ENCODE measurements around the gene NDRG4. TPM values are rescaled to one million over a fixed set of nuclear protein-coding genes. Genes with fewer than 3 reads are reported as not detected.
A peak's percentile ranks its signal among the peaks of the same experiment; 100 is the strongest.

The NDRG4 gene
- total RNA-seq, 6 experiments from 2014 or later = 1.5 to 5.3 (median 3.6) TPM

DNA sequence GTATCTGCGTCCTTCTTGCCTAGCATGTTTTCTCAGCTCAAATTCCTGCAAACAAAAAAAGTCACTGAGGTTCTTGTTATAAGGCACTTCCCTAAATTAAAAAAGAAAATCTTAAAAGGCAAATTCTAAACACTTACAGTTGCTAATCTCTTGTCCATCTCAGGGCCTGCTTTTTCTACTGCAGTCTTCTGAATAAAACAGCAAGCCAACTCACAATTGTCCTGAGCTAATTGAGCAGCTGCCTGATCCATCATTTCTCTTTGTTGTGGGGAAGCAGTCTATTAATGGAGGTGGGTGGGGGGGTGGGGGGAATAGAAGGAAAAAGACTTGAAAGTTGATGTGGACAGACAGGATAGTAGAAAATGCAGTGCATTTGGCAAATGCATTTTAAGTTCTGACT is 42.3 kb downstream of the NDRG4 start:
- no peak overlapping the region for H3K4me3 Mint-ChIP-seq
- no peak overlapping the region for H3K27ac Mint-ChIP-seq
- TF ChIP-seq CTCF (IDR thresholded peaks at IDR 0.05) = no peak
- no peaks in the 10 kb centered on the region; the same call in 1 of the 2 replicates for H3K27me3 Mint-ChIP-seq (ENCODE audit: insufficient read depth)
- no peaks in the 10 kb centered on the region for H3K9me3 Mint-ChIP-seq
- no peak for DNase-seq
- H3K4me1 Mint-ChIP-seq (ENCODE audit: low read depth) = peaks cover 7% of the 10 kb centered on the region; the same call in 1 of the 2 replicates
- H3K36me3 Mint-ChIP-seq (ENCODE audit: low read depth) = peaks cover 59% of the 10 kb centered on the region

- Mint-ChIP-seq H3K27ac (0 out of 2 replicates have a peak overlapping the region, but pooled peaks have one; percentile 33), H3K4me3 (no peak overlapping the region), H3K27me3 (ENCODE audit: insufficient read depth) (no peaks in the 10 kb centered on the region; the same call in 1 of the 2 replicates), H3K36me3 (ENCODE audit: low read depth) (peaks cover 48% of the 10 kb centered on the region), H3K4me1 (ENCODE audit: low read depth) (peaks cover 8% of the 10 kb centered on the region; the same call in 1 of the 2 replicates), H3K9me3 (no peaks in the 10 kb centered on the region)
- no peak for TF ChIP-seq CTCF (IDR thresholded peaks at IDR 0.05)
- DNase-seq = no peak
Observed at GRCh38 chr16:58543685-58544084, 43.7 kb downstream of the NDRG4 start.

GRCh38 chr16:58548378-58548777 is 48.4 kb downstream of the NDRG4 start:
- Mint-ChIP-seq H3K36me3 (ENCODE audit: low read depth) (peaks cover 43% of the 10 kb centered on the region), H3K27ac (peak overlapping the region; percentile 24; the same call in 1 of the 2 replicates), H3K9me3 (no peaks in the 10 kb centered on the region), H3K27me3 (ENCODE audit: insufficient read depth) (no peaks in the 10 kb centered on the region; the same call in 1 of the 2 replicates), H3K4me3 (no peak overlapping the region), H3K4me1 (ENCODE audit: low read depth) (peaks cover 8% of the 10 kb centered on the region; the same call in 1 of the 2 replicates)
- no peak for DNase-seq
- TF ChIP-seq CTCF (IDR thresholded peaks at IDR 0.05) = no peak

DNA sequence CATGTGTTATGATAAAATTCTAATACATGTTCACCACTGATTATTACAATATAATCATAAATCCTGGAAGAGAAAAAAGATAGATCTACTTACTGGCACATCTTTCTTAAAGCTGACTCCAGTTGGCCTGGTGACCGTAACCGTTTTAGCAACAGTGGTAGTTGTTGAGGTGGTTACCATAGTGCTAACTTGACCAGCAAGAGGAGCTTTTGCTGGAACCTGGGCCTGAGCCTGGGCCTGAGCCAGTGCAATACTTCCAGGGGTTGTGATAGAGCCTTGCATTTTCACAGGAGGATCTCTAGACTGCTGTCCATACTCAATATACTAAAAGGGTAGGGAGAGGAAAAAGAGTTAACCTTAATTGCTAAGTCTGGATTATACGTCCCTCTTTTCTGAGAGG is 51.6 kb downstream of the NDRG4 start:
- H3K9me3 Mint-ChIP-seq = no peaks in the 10 kb centered on the region
- no peak for TF ChIP-seq CTCF (IDR thresholded peaks at IDR 0.05)
- peak overlapping the region; percentile 42; the same call in 1 of the 2 replicates for H3K27ac Mint-ChIP-seq
- peaks cover 10% of the 10 kb centered on the region for H3K4me1 Mint-ChIP-seq (ENCODE audit: low read depth)
- peaks cover 26% of the 10 kb centered on the region for H3K36me3 Mint-ChIP-seq (ENCODE audit: low read depth)
- DNase-seq = no peak
- no peak overlapping the region for H3K4me3 Mint-ChIP-seq
- no peaks in the 10 kb centered on the region; the same call in 1 of the 2 replicates for H3K27me3 Mint-ChIP-seq (ENCODE audit: insufficient read depth)

- Mint-ChIP-seq H3K27me3 (ENCODE audit: insufficient read depth) (no peaks in the 10 kb centered on the region), H3K4me1 (ENCODE audit: low read depth) (peaks cover 6% of the 10 kb centered on the region; the same call in 1 of the 2 replicates), H3K36me3 (ENCODE audit: low read depth) (peaks cover 27% of the 10 kb centered on the region; the same call in 1 of the 2 replicates), H3K27ac (peak overlapping the region; percentile 25), H3K9me3 (no peaks in the 10 kb centered on the region), H3K4me3 (no peak overlapping the region)
- TF ChIP-seq CTCF (IDR thresholded peaks at IDR 0.05) = no peak
- peak; percentile 22 for DNase-seq
Observed at GRCh38 chr16:58556678-58557077, 56.7 kb downstream of the NDRG4 start.

Other genes starting within 250 kb of the NDRG4 start
- not detected for gene PRSS54, start 205.1 kb upstream of the NDRG4 start, total RNA-seq (2021; fragmentation: NEBNext Ultra II Directional; extraction: Animal tissue kit (Norgen Biotek cat#: 25700))
- 1 to 10 TPM; 3.0 to 6.4 (median 5.9) TPM for gene GINS3, start 107.7 kb upstream of the NDRG4 start, total RNA-seq (2021; fragmentation: NEBNext Ultra II Directional; extraction: Animal tissue kit (Norgen Biotek cat#: 25700))
- 1 to 10 TPM; 1.8 to 3.5 (median 2.9) TPM for gene SETD6, start 15.4 kb downstream of the NDRG4 start, total RNA-seq (2021; fragmentation: NEBNext Ultra II Directional; extraction: Animal tissue kit (Norgen Biotek cat#: 25700))
- gene CNOT1, start 129.7 kb downstream of the NDRG4 start, total RNA-seq (2021; fragmentation: NEBNext Ultra II Directional; extraction: Animal tissue kit (Norgen Biotek cat#: 25700)) = 100 to 1,000 TPM; 114 to 139 (median 121) TPM
- 10 to 100 TPM; 20.3 to 24.2 (median 22.6) TPM for gene SLC38A7, start 184.6 kb downstream of the NDRG4 start, total RNA-seq (2021; fragmentation: NEBNext Ultra II Directional; extraction: Animal tissue kit (Norgen Biotek cat#: 25700))
- gene GOT2, start 234.2 kb downstream of the NDRG4 start, total RNA-seq (2021; fragmentation: NEBNext Ultra II Directional; extraction: Animal tissue kit (Norgen Biotek cat#: 25700)) = 100 to 1,000 TPM; 131 to 152 (median 138) TPM